CD4-positive, alpha-beta T cell treated with Interleukin-6 at 100 ng/mL for 8 hours (primary cell): ENCODE data around the gene CHD6.

Experiments
- DNase-seq: peaks from one replicate; pipeline ENCODE4 v3.0.0-alpha.2; 2020; ENCODE audit warnings: mixed read lengths, low spot score

Gene CHD6

DNA sequence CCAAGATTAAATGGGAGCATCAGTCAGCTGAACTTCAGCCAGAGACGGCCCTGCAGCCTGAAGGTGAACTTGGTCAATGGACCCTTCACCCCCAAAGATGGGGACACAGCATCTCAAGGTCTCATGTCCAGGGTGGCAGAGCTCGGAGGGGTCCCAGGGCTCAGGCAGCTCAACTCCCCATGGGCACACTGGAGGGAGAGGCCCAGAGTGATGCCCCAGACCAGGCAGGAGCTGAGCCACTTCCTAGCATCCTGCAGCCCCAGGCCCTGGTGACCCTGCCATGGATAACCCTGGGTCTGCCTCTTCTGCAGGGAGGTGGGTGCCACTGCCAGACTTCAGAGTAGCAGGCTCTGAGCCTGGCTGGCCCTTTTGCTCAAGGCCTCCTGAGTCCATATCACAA, 224.1 kb downstream of the CHD6 start:
- DNase-seq: no peak

DNA sequence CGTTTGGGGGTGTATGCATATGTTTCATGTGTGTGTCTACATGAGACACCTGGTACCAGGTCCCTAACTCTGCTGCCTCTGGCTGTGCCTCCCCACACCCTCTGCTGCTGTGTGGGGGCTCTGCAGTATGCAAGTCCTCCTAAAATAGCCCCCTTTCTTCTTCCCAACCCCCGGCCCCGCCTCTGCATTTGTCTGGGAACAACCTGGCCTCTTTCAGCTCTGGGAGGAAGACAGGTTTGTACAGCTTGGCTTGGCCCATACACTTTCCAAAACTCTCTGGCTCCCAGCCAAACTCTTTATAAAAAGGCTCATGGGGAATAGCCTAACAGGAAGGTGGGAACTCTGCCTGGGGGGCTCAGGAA, 224.5 kb downstream of the CHD6 start:
- DNase-seq: no peak

DNA sequence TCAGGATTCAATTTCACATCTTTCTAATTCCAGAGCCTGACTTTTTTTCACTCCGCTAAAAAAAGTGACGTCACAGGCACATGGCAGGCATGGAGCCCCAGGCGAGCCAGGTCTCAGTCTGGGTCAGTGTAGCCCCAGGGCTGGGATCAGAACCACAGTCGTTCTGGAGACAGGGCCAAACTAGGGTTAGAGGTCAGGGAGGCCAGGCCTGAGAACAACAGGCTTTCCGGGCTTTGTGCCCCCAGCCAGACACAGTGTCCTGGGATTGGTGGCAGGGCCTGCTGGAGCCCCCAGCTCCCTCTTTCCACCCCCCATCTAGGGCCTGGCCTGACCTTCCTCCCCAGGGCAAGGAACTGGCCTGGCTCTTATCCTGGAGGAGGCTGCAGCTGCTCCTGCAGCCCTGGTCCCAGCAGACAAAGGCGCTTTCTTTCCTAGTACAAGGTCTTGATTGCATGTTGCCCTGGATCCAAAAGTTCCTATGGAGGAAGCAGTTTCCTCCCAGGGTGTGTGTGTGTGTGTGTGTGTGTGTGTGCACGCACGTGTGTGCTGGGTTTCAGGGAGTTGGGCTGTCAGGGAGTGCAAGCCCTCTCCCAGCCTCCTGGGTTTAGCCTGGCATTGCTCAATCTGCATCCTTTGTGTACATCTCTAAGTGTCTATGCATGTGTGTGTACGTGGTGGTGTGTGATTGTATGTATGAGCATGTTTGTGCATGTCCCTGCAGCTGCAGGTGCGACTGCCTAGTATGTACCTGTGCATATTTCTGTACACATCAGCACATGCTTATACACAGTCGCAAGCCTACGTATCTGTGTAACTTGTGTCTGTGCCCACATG, 225.1 kb downstream of the CHD6 start:
- no peak for DNase-seq

DNA sequence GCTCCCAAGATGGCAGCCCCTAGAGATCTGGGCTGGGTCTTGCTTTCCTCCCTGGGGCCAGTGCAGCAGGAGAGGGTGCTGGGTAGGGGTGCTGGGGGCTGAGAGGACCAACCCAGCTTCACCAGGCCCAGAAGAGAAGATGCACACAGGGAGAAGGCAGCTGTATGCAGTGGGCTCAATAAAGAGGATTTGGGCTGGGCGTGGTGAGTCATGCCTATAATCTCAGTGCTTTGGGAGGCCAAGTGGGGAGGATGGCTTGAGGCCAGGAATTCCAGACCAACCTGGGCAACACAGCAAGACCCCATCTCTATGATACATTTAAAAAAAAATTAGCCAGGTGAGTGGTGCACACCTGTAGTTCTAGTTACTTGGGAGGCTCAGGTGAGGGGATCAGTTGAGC, 225.9 kb downstream of the CHD6 start:
- no peak for DNase-seq

DNA sequence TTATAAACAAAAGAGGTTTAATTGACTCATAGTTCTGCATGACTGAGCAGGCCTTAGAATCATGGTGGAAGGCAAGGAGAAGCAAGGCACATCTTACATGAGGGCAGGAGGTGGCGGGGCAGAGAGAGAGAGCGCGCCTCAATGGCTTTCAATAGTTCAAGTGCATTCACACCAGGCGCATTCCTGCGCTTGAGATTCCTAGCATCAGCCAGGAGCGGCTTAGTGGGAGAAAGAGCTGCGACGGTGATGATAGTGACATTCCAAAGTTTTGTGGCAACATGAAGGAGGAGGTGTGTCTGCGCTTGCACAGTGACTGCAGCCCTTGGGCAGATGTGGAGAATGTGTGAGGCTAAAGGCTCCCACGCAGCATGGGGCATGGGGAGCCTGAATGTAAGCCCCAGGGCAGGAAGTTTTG, 226.6 kb downstream of the CHD6 start:
- DNase-seq: no peak

DNA sequence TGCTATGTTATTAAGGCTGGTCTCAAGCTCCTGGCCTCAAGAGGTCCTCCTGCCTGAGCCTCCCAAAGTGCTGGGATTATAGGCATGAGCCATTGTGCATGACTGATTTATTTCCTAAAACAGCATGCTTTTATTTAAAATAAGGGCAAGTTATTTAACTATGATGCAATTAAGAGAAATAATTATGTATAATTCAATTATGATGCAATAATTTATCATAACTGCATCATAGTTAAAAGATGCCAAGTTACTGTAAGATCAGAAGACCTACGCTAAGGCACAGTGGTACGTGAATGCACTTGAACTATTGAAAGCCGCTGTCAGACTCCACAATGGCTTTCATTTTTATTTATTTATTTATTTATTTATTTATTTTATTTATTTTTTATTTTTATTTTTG, 227.3 kb downstream of the CHD6 start:
- DNase-seq: no peak

DNA sequence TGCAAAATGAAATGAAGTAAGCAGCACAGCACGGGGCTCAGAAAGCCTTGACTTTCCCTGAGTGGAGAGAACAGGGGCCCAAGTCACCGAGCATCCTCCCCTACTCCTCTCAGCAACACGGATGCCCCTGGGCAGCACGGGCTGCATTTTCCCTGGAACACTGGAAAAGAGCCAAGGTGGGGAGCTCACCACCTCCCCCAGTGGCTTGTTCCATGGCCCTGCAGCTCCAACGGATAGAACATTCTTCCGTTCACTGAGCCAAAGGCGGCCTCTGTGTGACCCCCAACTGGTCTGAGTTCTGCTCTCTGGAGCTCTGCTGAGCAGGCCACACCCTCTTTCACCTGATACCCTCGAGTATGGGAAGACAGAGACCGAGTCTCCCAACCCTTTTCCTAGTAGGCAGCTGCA, 230.7 kb downstream of the CHD6 start:
- no peak for DNase-seq

DNA sequence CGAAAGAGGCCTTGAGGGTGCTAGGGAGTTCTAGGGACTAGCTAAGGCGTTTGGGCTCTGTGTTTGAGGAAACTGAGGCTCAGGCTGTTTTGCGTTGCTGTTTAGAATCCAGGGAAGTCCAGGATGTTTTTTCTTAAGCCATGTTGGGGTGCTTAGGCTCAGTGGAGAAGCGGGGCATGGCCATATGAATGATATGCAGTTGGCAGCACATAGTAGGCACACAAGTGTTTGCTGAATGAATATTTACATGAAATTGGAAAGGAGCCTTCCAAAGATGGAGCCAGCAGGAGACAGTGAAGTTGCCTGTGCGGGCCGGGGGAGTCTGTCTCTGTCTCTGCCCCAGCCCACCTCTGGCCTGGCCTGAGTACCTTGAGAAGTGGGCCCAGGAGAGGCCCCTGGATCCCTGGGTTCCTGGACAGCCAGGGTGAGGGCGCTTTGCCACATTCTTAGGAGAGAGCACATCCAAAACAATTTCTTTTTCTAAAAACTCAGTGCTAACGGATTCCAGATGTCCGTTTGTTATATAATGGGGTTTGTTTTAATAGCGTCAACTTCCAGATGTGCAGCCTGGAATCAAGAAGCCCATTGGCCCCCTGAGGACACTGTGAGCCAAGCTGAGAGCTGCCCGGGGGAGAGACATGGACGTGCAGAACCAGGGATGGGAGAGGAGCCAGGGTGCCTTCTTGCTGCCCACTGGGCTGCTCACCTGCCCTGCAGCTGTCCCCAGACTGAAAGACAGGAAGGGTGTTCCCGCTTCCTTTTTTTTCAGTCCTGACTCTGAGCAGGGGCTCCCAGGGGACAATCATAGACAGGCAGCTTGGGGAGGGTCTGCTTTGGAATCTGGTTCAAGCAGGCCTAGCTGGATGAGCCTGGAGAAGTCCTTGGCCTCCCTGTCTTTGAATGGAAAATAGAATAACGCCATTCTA, 231.4 kb downstream of the CHD6 start:
- no peak for DNase-seq

DNA sequence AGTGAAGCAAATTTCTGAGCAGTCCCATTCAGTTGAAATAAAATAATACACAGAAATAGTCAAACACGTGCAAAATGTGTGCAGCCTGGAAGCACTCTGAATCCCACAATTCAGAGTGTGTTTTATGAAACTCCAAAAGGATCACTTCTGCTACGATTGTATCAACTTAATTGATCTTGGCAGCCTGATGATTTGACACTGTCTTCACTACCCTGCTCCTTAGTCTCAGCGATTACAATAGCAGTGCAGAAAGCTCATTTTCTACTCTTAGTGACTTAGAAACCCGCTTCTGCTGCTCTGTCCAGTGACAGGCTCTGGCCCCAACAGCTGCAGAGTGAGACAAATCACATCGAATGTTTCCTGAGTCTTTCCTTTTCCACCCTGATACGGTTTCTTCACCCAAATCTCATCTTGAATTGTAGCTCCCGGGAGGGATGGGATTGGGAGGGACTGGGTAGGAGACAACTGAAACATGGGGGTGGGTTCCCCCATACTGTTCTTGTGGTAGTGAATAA, 235.3 kb downstream of the CHD6 start:
- no peak for DNase-seq

DNA sequence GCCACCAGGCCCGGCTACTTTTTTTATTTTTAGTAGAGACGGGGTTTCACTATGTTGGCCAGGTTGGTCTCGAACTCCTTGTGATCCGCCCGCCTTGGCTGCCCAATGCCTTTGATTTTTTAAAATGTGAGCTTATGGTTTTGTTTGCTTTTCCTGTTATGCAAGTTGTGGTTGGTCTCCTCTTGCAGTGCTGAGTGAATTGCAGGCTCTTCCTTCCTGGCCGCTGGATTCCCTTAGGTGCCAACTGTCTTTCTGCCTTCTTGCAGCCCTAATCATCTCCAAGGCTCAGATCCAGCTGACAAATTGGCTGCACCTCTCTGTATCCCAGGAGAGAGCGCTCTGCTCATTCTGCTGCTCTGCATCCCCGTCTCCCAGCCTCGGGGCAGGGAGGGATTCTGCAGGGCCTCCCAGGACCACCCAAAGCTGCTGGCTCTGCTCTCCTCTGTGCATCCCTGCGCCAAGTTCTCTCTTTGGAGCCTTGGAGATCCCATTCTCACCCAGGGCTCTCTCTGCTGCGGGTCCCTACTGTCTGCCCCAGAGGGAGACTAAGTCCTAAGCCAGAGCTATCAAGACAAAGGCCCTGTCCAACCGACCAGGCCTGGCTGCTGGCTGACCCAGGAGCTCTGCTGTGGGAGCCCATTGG, 237.5 kb downstream of the CHD6 start:
- no peak for DNase-seq

DNA sequence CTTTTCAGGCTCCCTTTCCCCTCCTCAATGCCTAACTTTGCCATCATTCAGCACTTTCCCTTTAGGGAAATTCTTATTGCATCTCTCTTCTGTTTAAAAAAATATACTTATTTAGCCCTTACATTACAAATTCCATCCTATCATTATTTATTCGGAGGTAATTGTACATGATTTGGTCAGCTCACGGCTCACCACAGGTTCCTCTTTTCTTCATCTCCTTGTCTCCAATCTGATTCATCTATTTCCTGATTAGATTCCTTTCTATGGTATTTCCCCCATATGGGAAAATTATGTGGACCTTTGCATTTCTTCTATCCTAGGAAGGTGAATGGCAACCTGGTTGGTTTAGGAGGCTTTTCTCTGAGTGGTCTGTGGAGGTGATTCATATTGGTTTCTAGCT, 238.6 kb downstream of the CHD6 start:
- no peak for DNase-seq

DNA sequence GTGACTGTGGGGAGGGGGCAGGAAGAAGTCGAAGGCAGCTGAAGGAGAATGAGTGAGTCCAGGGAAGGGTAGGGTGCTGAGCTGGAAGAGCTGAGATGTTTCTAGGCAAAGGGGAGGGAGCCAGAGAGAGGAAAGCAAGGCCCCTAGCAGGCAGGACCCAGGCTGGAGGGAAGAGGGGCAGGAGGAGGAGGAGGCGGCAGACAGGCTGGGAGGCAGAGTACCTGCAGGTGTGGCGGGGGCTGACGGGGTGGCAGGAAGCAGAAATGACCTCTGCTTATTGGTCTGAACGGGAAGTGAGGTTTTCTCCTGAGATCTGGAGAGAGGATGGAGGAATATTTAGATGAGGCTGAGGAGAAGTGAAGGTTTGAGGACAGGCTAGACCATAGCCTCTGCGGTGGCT, 240.9 kb downstream of the CHD6 start:
- no peak for DNase-seq

DNA sequence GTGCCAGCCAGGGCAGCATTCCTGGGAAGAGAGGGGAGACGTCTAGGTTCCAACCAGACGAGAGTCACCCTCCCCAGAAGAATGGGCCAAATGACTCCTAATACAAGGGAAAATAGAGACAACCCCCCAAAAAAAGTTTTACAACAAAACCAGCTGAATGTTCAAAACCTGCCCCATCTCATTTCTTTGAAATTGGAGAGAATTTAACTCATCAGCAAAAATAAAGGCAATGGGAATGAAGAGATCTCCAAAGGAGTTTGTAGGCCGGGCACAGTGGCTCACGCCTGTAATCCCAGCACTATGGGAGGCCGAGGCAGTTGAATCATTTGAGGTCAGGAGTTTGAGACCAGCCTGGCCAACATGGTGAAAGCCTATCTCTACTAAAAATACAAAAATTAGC, 241.8 kb downstream of the CHD6 start:
- no peak for DNase-seq

DNA sequence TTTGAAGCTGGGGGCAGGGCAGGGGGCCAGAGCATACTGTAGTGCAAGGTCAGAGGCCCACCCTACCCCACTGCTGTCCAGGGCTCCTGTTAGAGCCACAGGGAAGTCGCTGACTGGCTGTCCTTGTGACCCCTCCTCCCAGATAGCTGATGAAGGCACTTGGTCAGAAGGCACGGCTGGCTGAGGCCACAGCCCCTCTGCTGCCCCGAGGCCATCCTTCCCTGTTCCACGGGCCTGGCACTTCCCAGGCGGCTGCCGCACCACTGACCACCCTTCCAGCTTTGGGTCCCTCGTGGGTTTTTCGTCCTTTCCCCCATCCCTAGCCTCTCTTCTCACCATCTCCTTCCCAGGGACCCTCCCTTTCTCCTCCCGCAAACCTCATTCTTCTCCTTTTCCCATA, 242.3 kb downstream of the CHD6 start:
- no peak for DNase-seq

DNA sequence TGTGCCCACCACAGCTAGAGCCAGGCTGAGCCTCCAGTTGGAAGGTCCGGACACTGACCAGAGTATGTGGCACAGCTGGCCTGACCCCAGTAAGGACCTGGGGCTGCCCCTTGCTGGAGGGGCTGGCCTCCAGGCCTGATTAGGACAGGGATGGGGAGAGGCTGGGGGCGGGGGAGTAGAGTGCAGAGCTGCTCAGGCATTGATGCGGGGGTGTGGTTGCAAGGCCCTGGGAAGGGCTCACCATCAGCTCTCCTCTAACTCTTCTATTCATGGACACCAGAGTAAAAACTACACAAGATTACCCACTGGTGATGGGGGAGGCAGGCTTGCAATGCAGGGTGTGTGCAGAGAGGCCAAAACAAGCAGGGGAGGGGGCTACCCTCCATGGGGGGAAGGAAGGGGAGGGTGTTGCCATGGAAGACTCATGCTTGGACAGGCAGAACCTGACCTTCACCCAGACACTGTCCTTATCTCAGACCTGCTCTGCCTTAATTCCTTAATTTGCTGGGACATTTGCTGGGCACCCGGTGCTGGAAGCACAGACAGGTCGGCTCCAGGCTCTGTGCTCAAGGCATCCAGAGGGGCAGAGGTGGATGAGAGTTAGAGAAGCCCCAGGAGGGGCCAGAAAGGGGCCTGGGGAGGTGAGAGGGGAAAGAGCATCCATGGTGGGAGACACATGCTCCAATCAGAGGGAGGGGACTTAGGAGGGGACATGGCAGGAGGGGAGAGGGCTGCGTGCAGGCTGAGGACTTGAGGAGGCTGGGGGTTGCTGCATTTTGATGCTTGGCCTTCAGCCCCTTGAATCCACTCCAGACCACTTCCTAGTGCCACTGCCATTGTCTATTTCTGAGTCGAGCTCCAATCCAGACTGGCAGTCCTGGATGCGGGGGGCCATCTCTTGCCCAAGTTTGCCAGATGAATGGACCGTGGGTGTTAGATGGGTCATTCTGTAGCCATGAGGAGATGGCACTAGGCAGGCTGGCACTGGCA, 244.0 kb downstream of the CHD6 start:
- no peak for DNase-seq

DNA sequence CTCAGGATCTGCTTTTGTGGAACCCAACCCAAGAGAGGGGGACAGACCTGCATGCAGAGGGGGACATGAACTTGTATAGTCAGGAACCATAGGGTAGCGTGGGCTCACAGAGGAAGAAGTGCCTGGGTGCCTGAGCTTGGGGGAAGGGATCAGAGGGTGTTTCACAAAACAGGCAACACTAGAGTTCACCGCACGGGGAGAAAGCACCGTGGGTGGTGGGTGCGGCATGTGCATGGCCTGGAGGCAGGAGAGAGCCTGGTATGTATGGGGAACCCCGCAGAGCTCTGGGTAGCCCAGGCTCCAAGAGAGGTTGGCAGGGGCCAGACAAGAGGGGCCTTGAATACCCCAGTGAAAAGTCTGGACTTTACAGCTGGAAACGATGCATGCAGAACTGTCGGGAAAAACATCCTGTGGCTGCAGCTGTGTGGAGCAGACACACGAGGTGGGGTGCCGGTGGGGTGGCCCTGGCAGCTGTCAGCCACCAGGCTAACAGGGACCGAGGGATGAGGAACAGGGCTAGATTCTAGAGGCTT, 244.9 kb downstream of the CHD6 start:
- DNase-seq: no peak

DNA sequence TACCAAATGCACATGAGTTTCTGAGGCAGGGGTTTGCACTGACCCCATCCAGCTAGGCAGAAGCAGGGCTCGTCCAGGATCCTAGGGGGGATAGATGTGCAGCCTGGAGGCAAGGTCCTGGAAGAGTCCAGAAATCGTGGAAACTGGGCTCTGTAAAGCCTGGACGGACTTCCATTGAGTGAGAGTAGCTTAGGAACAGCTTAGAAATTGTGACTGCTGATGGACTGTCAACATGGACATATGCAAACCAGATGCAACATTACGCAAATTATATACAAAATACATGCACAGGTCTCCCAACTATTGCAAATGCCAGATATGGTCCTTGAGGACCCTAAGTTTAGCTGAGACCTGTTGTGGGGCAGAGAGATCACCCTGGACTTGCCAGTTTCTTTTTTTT, 246.8 kb downstream of the CHD6 start:
- no peak for DNase-seq

DNA sequence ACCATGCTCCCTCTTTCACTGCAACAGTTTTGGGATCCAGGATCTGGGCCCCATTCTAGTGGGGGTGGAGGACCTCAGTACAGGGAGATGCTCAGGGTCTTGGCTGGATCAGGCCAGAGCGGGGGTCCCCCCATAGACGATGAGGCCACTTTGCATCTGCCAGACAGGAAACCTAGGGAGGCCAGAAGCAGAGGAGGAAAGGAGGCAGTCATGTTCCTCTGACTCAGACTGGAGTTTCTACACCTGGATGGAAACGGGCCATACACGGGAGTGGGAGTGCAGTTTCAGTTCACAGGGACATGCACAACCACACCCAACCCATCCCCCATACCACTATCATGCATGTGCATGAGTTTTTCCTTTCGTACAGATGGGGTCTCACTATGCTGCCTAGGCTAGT, 248.0 kb downstream of the CHD6 start:
- no peak for DNase-seq

DNA sequence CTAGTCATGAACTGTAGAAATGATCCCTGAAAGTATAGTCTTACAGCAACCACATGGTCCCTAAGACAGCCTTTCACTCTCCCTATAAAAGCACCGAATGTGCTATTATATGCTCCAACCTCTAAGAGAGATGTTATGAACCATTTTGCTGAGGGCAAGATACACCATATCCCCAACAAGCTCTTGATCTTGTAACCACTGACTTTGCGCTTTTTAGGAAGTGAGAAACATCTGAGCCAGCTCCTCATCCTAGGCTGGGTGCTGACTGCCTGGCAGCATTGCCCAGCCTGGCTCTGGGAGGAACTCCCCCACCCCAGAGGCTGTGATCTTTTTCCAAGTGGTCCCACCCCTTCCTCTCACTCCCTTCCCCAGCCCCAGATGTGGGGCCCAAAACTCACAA, 248.5 kb downstream of the CHD6 start:
- DNase-seq: no peak

DNA sequence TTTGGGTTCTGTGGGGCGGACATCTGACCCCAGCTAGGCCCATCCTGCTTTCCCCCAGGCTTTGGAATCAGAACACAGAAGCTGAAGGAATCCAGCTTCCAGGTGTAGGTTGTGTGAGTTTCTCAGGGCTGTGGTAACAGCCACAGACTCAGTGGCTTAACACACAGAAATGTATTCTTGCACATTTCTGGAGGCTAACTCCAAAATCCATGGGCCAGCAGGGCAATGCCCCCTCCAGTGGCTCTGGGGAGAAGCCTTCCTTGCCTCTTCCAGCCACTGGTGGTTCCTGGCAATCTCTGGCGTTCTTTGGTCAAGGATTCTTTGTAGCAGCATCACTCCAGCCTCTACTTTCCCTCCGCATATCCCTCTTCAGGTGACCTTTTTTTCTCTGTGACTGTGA, 250.2 kb downstream of the CHD6 start:
- no peak for DNase-seq

DNA sequence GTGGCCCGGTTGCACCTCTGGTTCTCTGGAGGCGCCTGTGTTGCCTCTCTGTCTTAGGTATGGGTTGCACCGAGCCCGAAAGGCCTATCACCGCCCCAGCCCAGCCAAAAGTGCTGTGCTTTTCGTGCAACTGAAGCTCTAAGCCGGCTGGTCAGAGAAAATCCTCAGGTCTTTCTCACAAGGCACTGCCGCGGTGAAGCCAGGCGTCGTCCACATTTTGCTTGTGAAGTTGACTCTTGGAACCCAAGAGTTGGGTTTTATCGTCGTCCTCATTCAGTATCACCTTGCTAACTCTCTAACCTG, 250.8 kb downstream of the CHD6 start:
- no peak for DNase-seq
